DND-41 (cell line): ENCODE data around the gene TNS3.
"Not testable (repeated sequence)": the region's sequence is repeated elsewhere in the genome, so short reads cannot be mapped to it uniquely, and the experiment has no call there.

Experiments used
- ATAC-seq: fragments of 200-7000 bp; cut with Tn5 transposase; 3 replicates; pipeline ENCODE4 v1.9.1; 2021; ENCODE audit warnings: low read depth; ENCODE audit not compliant: insufficient read depth
- DNase-seq: peaks from one replicate; pipeline ENCODE4 v3.0.0-alpha.2; 2020
- H2AFZ ChIP-seq: 2 replicates; pipeline ENCODE4 v1.6.0; 2012; ENCODE audit warnings: low read depth, low read length
- H3K27ac ChIP-seq: 2 replicates; pipeline ENCODE4 v1.5.1; 2012; ENCODE audit warnings: low read length, inconsistent platforms
- H3K27me3 ChIP-seq: fragments of 200-600 bp; sonication (generic); 2 replicates; pipeline ENCODE4 v1.6.0; 2012; ENCODE audit warnings: low read length, mild to moderate bottlenecking, inconsistent platforms; ENCODE audit not compliant: insufficient read depth, poor library complexity
- H3K36me3 ChIP-seq: 2 replicates; pipeline ENCODE4 v1.5.1; 2012; ENCODE audit warnings: low read length, inconsistent platforms; ENCODE audit not compliant: insufficient read depth
- H3K4me1 ChIP-seq: 2 replicates; pipeline ENCODE4 v1.5.1; 2012; ENCODE audit warnings: mild to moderate bottlenecking, low read length; ENCODE audit not compliant: insufficient read depth
- H3K4me2 ChIP-seq: 2 replicates; pipeline ENCODE4 v1.6.0; 2012; ENCODE audit warnings: mild to moderate bottlenecking, moderate library complexity, low read length, inconsistent platforms; ENCODE audit not compliant: insufficient read depth
- H3K4me3 ChIP-seq, 2 experiments: fragments of 200-600 bp in 1 of 2; shearing (Covaris generic) in 1 of 2; 2 replicates each; pipeline ENCODE4 v1.5.1; 2012 to 2016; ENCODE audit warnings: inconsistent platforms in 2 of 2, low read length in 2 of 2, mild to moderate bottlenecking in 2 of 2, low read depth in 1 of 2, moderate library complexity in 1 of 2
- H3K79me2 ChIP-seq: 2 replicates; pipeline ENCODE4 v1.6.0; 2012; ENCODE audit warnings: low read length, inconsistent platforms; ENCODE audit not compliant: insufficient read depth
- H3K9ac ChIP-seq: 2 replicates; pipeline ENCODE4 v1.6.0; 2012; ENCODE audit warnings: low read depth, mild to moderate bottlenecking, inconsistent platforms, low read length, moderate library complexity
- H3K9me3 ChIP-seq: 2 replicates; pipeline ENCODE4 v1.5.1; 2012; ENCODE audit warnings: low read length, moderate library complexity, mild to moderate bottlenecking, inconsistent platforms; ENCODE audit not compliant: insufficient read depth, severe bottlenecking
- H4K20me1 ChIP-seq: 2 replicates; pipeline ENCODE4 v1.6.0; 2012; ENCODE audit warnings: low read length; ENCODE audit not compliant: insufficient read depth
- CTCF ChIP-seq: IDR thresholded peaks from 2 replicates; pipeline ENCODE4 v1.5.1; 2012; ENCODE audit warnings: borderline replicate concordance, low read length, moderate library complexity, mild to moderate bottlenecking; ENCODE audit not compliant: poor library complexity, severe bottlenecking; ENCODE audit errors: extremely low read depth
- EZH2 ChIP-seq: IDR thresholded peaks from 3 replicates; pipeline ENCODE4 v1.6.1; 2012; ENCODE audit warnings: borderline replicate concordance, low read depth, mild to moderate bottlenecking, moderate library complexity, low read length, inconsistent platforms; ENCODE audit not compliant: severe bottlenecking

TNS3 gene

GRCh38 chr7:47591089-47591654, 9.3 kb upstream of the TNS3 start:
- no peaks in the 10 kb centered on the region for H3K36me3 ChIP-seq
- no peaks in the 10 kb centered on the region for H4K20me1 ChIP-seq
- H3K4me2 ChIP-seq, result no peak overlapping the region
- no peak overlapping the region for H3K9ac ChIP-seq
- no peak for TF ChIP-seq EZH2
- no peak for TF ChIP-seq CTCF
- no peak for ATAC-seq
- no peaks in the 10 kb centered on the region for H3K4me1 ChIP-seq
- DNase-seq, result no peak
- no peak overlapping the region for H2AFZ ChIP-seq
- H3K79me2 ChIP-seq, result no peaks in the 10 kb centered on the region
- H3K27me3 ChIP-seq, result no peaks in the 10 kb centered on the region
- peaks cover 5% of the 10 kb centered on the region for H3K9me3 ChIP-seq
- no peak overlapping the region for H3K4me3 ChIP-seq
- no peak overlapping the region for H3K27ac ChIP-seq

DNA sequence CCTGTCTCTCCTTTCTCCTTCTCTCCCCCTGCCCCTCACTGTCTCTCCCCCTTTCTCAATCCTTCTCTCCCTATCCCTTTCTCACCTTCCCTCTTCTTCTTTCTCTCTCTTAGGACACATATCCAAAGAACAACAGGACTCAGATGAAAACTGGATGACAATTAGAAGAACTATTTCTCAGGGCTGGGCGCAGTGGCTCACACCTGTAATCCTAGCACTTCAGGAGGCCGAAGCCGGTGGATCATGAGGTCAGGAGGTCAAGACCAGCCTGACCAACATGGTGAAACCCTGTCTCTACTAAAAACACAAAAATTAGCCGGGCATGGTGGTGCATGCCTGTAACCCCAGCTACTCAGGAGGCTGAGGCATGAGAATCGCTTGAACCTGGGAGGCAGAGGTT, 8.3 kb upstream of the TNS3 start:
- not testable (repeated sequence) for H3K4me3 ChIP-seq, DNase-seq, H3K79me2 ChIP-seq, ATAC-seq, H3K9me3 ChIP-seq, H2AFZ ChIP-seq, H4K20me1 ChIP-seq, H3K27ac ChIP-seq, H3K4me1 ChIP-seq, H3K4me2 ChIP-seq, H3K9ac ChIP-seq, H3K36me3 ChIP-seq, H3K27me3 ChIP-seq

DNA sequence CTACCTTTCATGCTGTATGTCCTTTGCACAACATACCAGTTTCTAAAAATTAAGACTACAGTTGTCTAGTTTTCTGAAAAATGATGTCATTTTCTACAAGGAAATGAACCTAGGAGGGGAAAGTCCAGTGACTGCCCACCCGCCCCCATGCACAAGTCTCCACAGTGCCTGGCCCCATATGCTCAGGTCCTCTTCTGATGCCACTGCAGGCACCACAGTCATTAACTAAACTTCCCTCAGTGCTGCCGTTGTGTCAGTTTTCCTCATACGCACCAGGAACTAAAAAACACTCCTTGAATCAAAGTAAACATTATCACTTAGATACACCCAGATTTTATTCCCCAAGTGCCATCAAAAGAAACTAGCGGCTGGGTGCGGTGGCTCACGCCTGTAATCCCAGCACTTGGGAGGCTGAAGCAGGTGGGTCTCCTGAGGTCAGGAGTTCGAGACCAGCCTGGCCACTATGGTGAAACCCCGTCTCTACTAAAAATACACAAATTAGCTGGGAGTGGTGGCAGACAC, 6.9 kb upstream of the TNS3 start:
- H3K79me2 ChIP-seq, result no peaks in the 10 kb centered on the region

DNA sequence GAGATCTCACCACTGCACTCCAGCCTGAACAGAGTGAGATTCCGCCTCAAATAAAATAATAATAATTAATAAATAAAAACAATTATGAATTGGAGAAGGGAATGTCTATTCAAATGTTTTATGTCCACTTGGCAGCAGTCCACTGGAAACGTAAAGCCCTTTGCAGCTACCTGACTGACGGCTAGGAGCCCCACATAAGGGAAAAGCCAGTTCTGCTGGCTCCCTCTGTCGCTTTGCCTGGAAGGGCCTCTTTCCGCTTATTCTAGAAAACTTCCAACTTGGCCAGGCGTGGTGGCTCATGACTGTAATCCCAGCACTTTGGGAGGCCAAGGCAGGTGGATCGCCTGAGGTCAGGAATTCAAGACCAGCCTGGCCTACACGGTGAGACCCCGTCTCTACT, 6.1 kb upstream of the TNS3 start:
- no peak for TF ChIP-seq CTCF
- no peak for TF ChIP-seq EZH2
- ATAC-seq (no peak), DNase-seq (no peak)
- no peak overlapping the region for H3K9ac ChIP-seq
- no peaks in the 10 kb centered on the region for H3K4me1 ChIP-seq
- no peak overlapping the region for H2AFZ ChIP-seq
- no peaks in the 10 kb centered on the region for H3K27me3 ChIP-seq
- H3K36me3 ChIP-seq, result no peaks in the 10 kb centered on the region
- peaks cover 15% of the 10 kb centered on the region for H3K9me3 ChIP-seq
- H3K79me2 ChIP-seq, result no peaks in the 10 kb centered on the region
- no peaks in the 10 kb centered on the region for H4K20me1 ChIP-seq
- H3K27ac ChIP-seq, result no peak overlapping the region
- H3K4me3 ChIP-seq, result no peak overlapping the region
- no peak overlapping the region for H3K4me2 ChIP-seq

More for the DNA sequence above, 6.9 kb upstream of the TNS3 start:
- H4K20me1 ChIP-seq, result no peaks in the 10 kb centered on the region
- DNase-seq (no peak), ATAC-seq (no peak)
- no peaks in the 10 kb centered on the region for H3K27me3 ChIP-seq
- H3K4me3 ChIP-seq, result no peak overlapping the region
- H3K27ac ChIP-seq, result no peak overlapping the region
- no peaks in the 10 kb centered on the region for H3K4me1 ChIP-seq
- peaks cover 8% of the 10 kb centered on the region for H3K9me3 ChIP-seq
- H3K9ac ChIP-seq, result no peak overlapping the region
- TF ChIP-seq CTCF (no peak), EZH2 (no peak)
- H3K36me3 ChIP-seq, result no peaks in the 10 kb centered on the region
- H3K4me2 ChIP-seq, result no peak overlapping the region
- H2AFZ ChIP-seq, result no peak overlapping the region
